DOHH2 (cell line): ENCODE results near the gene CYTH4.

Experiments
- H3F3A ChIP-seq: fragments of 200-600 bp; sonication (generic), shearing (Covaris generic); 2 replicates; pipeline ENCODE4 v1.6.0; 2016; ENCODE audit warnings: antibody characterized with exemption, mild to moderate bottlenecking; ENCODE audit not compliant: control insufficient read depth, insufficient read depth
- H3K27ac ChIP-seq: fragments of 200-600 bp; sonication (generic); 2 replicates; pipeline ENCODE4 v1.5.1; 2014; ENCODE audit warnings: low read depth, mild to moderate bottlenecking, low read length, moderate library complexity
- H3K27me3 ChIP-seq: fragments of 200-600 bp; sonication (generic); 2 replicates; pipeline ENCODE4 v1.6.1; 2014; ENCODE audit warnings: mild to moderate bottlenecking, low read length, mixed read lengths; ENCODE audit not compliant: control insufficient read depth
- H3K36me3 ChIP-seq: fragments of 200-600 bp; sonication (generic); 2 replicates; pipeline ENCODE4 v1.6.1; 2014; ENCODE audit warnings: mild to moderate bottlenecking, low read length, moderate library complexity, mixed read lengths; ENCODE audit not compliant: control insufficient read depth
- H3K4me1 ChIP-seq: fragments of 200-600 bp; sonication (generic); 2 replicates; pipeline ENCODE4 v1.6.1; 2014; ENCODE audit warnings: mild to moderate bottlenecking, low read length, mixed read lengths; ENCODE audit not compliant: control insufficient read depth
- H3K4me2 ChIP-seq: fragments of 200-600 bp; sonication (generic); 2 replicates; pipeline ENCODE4 v1.6.0; 2014; ENCODE audit warnings: mild to moderate bottlenecking, low read length, moderate library complexity
- H3K4me3 ChIP-seq: fragments of 200-600 bp; sonication (generic); 2 replicates; pipeline ENCODE4 v1.5.1; 2014; ENCODE audit warnings: mild to moderate bottlenecking, low read length, mixed read lengths
- H3K79me2 ChIP-seq: fragments of 200-600 bp; sonication (generic); 2 replicates; pipeline ENCODE4 v1.6.1; 2014; ENCODE audit warnings: mild to moderate bottlenecking, low read length, mixed read lengths; ENCODE audit not compliant: control insufficient read depth
- H3K9me2 ChIP-seq: fragments of 200-600 bp; sonication (generic); replicated peaks from 2 replicates; pipeline ENCODE4 v1.6.1; 2014; ENCODE audit warnings: mild to moderate bottlenecking, low read length, mixed read lengths; ENCODE audit not compliant: control insufficient read depth
- H3K9me3 ChIP-seq: fragments of 200-600 bp; sonication (generic); 2 replicates; pipeline ENCODE4 v1.6.1; 2014; ENCODE audit warnings: antibody characterized with exemption, low read length, mixed read lengths; ENCODE audit not compliant: control insufficient read depth, insufficient read depth
- H4K20me1 ChIP-seq: fragments of 200-600 bp; sonication (generic); 2 replicates; pipeline ENCODE4 v1.6.0; 2014; ENCODE audit warnings: low read depth, mild to moderate bottlenecking, antibody characterized with exemption, low read length, moderate library complexity; ENCODE audit not compliant: control insufficient read depth, insufficient read depth
- CTCF ChIP-seq: fragments of 200-600 bp; sonication (generic); IDR thresholded peaks from one replicate; pipeline ENCODE4 v1.5.1; 2014; ENCODE audit warnings: antibody characterized with exemption, mild to moderate bottlenecking, low read depth, low read length; ENCODE audit not compliant: poor library complexity, severe bottlenecking
- EZH2phosphoT487 ChIP-seq: fragments of 200-600 bp; sonication (generic); IDR thresholded peaks from 2 replicates; pipeline ENCODE4 v1.6.1; 2017; ENCODE audit warnings: borderline replicate concordance, mild to moderate bottlenecking, antibody characterized with exemption, low read length, moderate library complexity, mixed read lengths

CYTH4 gene

GRCh38 chr22:37234736-37235711 lies 47.3 kb upstream of the CYTH4 start:
- peaks cover 86% of the 10 kb centered on the region for H3K36me3 ChIP-seq
- H3K27ac ChIP-seq: no peak overlapping the region
- no peaks in the 10 kb centered on the region for H3K9me2 ChIP-seq
- H3F3A ChIP-seq: peaks cover 12% of the 10 kb centered on the region
- no peaks in the 10 kb centered on the region for H3K9me3 ChIP-seq
- no peak overlapping the region for H3K4me2 ChIP-seq
- H3K27me3 ChIP-seq: no peaks in the 10 kb centered on the region
- H3K4me1 ChIP-seq: peaks cover 89% of the 10 kb centered on the region
- peaks cover 54% of the 10 kb centered on the region for H3K79me2 ChIP-seq
- no peak overlapping the region for H3K4me3 ChIP-seq
- TF ChIP-seq CTCF: no peak
- no peaks in the 10 kb centered on the region for H4K20me1 ChIP-seq

DNA sequence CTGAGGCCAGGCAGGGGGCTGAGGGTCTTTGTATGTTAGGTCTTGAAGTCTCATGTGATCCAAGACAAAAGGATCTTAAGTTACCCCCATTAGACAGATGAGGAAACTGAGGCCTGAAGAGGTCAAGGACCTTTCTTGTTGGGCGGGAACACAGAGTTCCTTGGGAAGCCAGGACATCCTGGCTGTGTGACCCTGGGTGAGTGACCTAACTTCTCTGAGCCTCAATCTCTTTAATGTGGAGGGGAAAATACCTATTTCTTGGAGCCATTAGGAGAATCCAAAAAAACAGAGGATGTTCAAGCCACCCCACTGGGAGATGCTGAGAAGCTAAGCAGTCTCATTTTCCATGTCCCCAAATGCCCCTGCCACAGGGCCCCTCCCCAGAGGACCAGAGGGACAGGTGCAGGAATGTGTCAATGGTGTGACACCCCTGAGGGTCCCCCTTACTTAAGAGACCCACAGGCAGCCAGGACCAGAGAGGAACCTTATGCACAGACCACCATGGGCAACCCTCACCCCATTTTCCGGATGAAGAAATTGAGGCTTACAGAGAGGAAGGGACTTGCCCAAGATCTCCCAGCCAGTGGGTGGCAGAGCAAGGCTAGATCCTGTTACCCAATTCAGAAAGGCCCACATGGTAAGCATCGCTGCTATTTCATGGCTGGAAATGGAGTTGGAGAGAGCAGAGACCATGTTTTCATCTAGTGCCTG lies 46.3 kb upstream of the CYTH4 start:
- Histone ChIP-seq H3K4me3 (no peak overlapping the region), H3K27ac (no peak overlapping the region), H3K9me3 (no peaks in the 10 kb centered on the region), H3K9me2 (no peaks in the 10 kb centered on the region), H3K27me3 (no peaks in the 10 kb centered on the region), H4K20me1 (no peaks in the 10 kb centered on the region), H3K36me3 (peaks cover 88% of the 10 kb centered on the region), H3K79me2 (peaks cover 63% of the 10 kb centered on the region), H3K4me2 (0 out of 2 replicates have a peak overlapping the region, but pooled peaks have one; percentile 3), H3K4me1 (peaks cover 89% of the 10 kb centered on the region), H3F3A (peaks cover 4% of the 10 kb centered on the region; the same call in 1 of the 2 replicates)
- no peak for TF ChIP-seq CTCF
- TF ChIP-seq EZH2phosphoT487: no peak

DNA sequence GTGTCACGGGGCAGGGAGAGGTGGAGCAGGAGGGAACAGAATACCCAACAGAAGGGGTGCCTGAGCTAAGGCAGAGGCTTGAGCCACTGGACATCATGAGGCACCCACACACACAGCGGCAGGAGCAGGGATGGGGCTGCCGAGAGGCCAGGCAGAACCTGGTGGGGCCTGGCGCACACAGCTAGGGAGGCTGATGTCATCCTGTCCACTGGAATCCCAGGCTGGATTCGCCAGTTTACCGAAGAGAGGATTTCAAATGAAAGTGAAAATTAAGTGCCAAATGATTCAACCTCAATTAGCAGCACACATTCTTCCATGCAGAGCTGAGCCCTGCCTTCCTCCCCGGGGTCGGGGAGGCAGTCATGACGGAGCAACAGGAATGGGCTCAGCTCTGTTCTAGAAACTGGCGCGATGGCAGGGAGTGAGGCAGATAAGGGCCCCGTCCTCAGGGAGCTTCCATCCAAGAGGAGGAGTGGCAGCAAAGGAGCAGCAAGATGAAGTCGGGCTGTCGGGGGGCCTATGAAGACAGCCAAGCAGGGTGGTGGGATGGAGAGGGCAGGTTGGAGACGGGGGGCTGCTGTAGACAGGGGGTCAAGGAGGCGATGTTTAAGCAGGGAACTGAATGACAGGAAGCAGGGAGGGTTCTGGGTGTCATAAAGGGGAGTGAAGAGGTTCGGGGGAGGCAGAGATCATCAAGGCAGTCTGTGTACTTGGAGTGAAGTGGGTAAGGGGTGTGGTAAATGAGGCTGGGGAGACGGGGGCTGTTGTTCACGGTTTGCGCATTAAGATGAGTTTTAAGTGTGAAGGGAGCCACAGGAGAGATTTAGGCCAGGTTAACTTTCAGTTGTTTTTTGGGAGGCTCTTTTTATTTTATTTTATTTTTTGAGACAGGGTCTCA lies 44.7 kb upstream of the CYTH4 start:
- TF ChIP-seq CTCF: no peak
- Histone ChIP-seq H3K79me2 (peaks cover 74% of the 10 kb centered on the region), H3K9me2 (no peaks in the 10 kb centered on the region), H3K4me3 (no peak overlapping the region), H3K4me1 (peaks cover 89% of the 10 kb centered on the region), H3K27me3 (no peaks in the 10 kb centered on the region), H3K36me3 (peaks cover 85% of the 10 kb centered on the region), H3K27ac (no peak overlapping the region), H3F3A (no peaks in the 10 kb centered on the region), H4K20me1 (no peaks in the 10 kb centered on the region), H3K9me3 (no peaks in the 10 kb centered on the region), H3K4me2 (no peak overlapping the region)
